Lower leg skin (tissue), 4 donors: ENCODE data around the gene PTGR2. TPM values are rescaled to one million over a fixed set of nuclear protein-coding genes. Genes with fewer than 3 reads are reported as not detected.

ENCODE experiments used
- DNase-seq, 2 donors: peaks; one replicate each; pipeline ENCODE4 v3.0.0-alpha.2; 2019; ENCODE audit warnings: low spot score in 2 of 2
- H3K4me3 ChIP-seq: fragments of 200-600 bp; sonication (generic); 2 replicates; pipeline ENCODE4 v1.5.1; 2017; ENCODE audit warnings: mild to moderate bottlenecking, low read depth; ENCODE audit not compliant: poor library complexity, severe bottlenecking
- CTCF ChIP-seq, 3 donors: fragments of 450-650 bp; IDR thresholded peaks; one replicate each; pipeline ENCODE4 v1.5.1; 2016; ENCODE audit warnings: antibody characterized with exemption in 3 of 3, mild to moderate bottlenecking in 3 of 3, moderate library complexity in 2 of 3
- POLR2A ChIP-seq, 2 donors: fragments of 450-650 bp; IDR thresholded peaks; one replicate each; pipeline ENCODE4 v1.6.1; 2016 to 2017; ENCODE audit warnings: antibody characterized with exemption in 2 of 2, mild to moderate bottlenecking in 1 of 2, moderate library complexity in 1 of 2
- WGBS, 2 donors: methylation state at CpG; one replicate each; pipeline ENCODE4 v1.1.5; 2018; 5-methylcytosine and 5-hydroxymethylcytosine counted together
- intact Hi-C: fragments of 100-400 bp; cut with DNase I; formaldehyde crosslinking; loops from one replicate; pipeline ENCODE4 v1.15.0; 2023; ENCODE audit warnings: low total_unique reads
- total RNA-seq, 4 donors: library from RNA; depleted of rRNA; stranded (reverse); fragments of >200 nt; gene quantifications; one replicate each; pipeline ENCODE4 v1.1.0, GENCODE V29; 2016

Gene PTGR2
- total RNA-seq, 4 donors from 2014 or later, result 4.2 to 13.5 (median 8.3) TPM

DNA sequence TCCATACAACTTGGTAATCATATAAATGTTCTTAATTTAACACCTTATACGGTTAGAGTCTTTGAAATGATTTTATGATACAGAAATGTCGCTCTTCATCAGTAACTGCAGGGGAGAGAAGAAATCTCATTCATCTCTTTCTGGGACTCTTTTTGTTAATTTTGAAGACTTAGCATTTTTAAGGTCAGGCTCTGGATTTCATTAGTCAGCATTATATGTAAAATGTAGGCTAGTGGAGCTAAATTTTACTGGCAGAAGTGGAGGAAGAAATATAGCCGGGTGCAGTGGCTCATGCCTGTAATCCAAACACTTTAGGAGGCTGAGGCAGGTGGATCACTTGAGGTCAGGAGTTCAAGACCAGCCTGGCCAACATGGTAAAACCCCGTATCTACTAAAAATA, 4.7 kb upstream of the PTGR2 start:
- H3K4me3 ChIP-seq, result no peak overlapping the region
- no peak for TF ChIP-seq CTCF (IDR thresholded peaks at IDR 0.05)
- TF ChIP-seq POLR2A (IDR thresholded peaks at IDR 0.05), result no peak
- intact Hi-C loops, result no loop called here
- DNase-seq, result no peak
- 76 to 80% methylated on average over 4 of the region's 4 CpGs for WGBS, 2 donors

GRCh38 chr14:73851000-73851399, 631 bp upstream of the PTGR2 start:
- DNase-seq, result no peak
- TF ChIP-seq CTCF (IDR thresholded peaks at IDR 0.05) (no peak), POLR2A (IDR thresholded peaks at IDR 0.05) (no peak)
- intact Hi-C loops, result no loop called here
- no peak overlapping the region for H3K4me3 ChIP-seq
- WGBS, 2 donors, result 38 to 46% methylated on average over 6 of the region's 6 CpGs

GRCh38 chr14:73859145-73859544, 7.5 kb downstream of the PTGR2 start:
- TF ChIP-seq POLR2A (IDR thresholded peaks at IDR 0.05), result no peak
- intact Hi-C loops, result no loop called here
- DNase-seq, result no peak
- H3K4me3 ChIP-seq, result no peak overlapping the region

DNA sequence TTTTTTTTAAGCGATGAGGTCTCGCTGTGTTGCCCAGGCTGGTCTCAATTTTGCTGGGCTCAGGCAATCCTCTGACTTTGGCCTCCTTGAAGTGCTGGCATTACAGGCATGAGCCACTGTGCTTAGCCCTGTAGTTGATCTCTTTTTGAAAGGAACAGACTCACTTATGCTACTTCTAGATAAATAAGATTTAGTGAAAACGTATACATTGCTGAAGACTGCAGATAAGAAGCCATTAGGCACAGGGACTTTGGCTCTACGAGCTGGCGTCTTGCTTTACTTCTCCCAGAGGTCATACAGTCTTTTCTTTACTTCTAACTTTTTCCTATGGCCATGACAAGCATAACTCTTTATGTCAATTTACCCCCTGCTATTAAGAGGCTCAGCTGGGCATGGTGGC, 9.4 kb downstream of the PTGR2 start:
- WGBS, 2 donors, result 94 to 95% methylated on average over 5 of the region's 5 CpGs
- no peak for DNase-seq
- no peak overlapping the region for H3K4me3 ChIP-seq
- intact Hi-C loops, result no loop called here
- TF ChIP-seq CTCF (IDR thresholded peaks at IDR 0.05) (no peak), POLR2A (IDR thresholded peaks at IDR 0.05) (no peak)

- H3K4me3 ChIP-seq, result no peak overlapping the region
- 92 to 93% methylated on average over 8 of the region's 8 CpGs for WGBS, 2 donors
- intact Hi-C loops, result no loop called here
- TF ChIP-seq CTCF (IDR thresholded peaks at IDR 0.05) (no peak), POLR2A (IDR thresholded peaks at IDR 0.05) (no peak)
- DNase-seq, result no peak
Measured at GRCh38 chr14:73862480-73862879, 10.8 kb downstream of the PTGR2 start.

GRCh38 chr14:73863209-73863608, 11.6 kb downstream of the PTGR2 start:
- no peak for DNase-seq
- WGBS, 2 donors, result 92 to 93% methylated on average over 2 of the region's 2 CpGs
- no peak overlapping the region for H3K4me3 ChIP-seq
- TF ChIP-seq POLR2A (IDR thresholded peaks at IDR 0.05) (no peak), CTCF (IDR thresholded peaks at IDR 0.05) (no peak)
- intact Hi-C loops, result no loop called here
